ENCODE measurements around the gene PPP6R3.

PPP6R3 gene

DNA sequence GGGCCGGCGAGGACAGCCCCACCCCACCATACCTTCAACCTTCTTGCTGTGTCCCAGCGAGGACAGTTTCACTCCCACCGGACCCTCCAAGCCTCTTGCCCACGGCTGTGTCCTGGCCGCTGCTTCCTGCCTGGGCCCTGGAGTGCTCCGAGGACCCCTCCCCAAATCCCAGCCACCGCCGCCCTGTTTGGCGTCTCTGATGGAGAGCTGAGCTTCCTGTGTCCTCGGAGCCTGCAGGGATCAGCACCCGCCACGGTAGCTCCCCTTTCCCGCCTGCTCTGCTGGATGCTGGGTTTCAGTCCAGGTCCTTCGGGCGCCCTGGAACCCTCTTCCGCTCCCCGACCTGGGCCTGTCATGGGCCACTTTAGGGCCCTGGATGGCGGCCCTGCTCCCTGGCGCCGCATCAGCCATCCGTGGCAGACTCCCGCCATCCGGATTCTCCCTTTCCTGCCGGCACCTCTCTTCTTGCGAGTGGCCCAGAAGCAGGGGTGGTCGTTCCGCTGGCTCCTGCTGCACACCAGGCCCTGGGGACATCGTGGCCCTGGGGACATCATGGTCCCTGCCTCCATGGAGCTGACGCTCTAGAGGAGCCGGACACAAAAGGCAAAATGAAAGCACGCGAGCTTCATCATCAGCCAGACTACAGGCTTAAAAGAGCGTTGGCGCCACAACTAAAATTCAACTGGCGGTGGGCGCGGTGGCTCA, 189.5 kb downstream of the PPP6R3 start:
- no peaks in the 10 kb centered on the region for H3K79me2 ChIP-seq (ENCODE audit: insufficient read depth, low read depth)
- H3K4me1 ChIP-seq (ENCODE audit: low read depth, poor library complexity, severe bottlenecking), result no peaks in the 10 kb centered on the region
- no peak overlapping the region for H3K4me3 ChIP-seq (IDR thresholded peaks at IDR 0.05; ENCODE audit: insufficient read depth, low read depth, low read length)
- H2AFZ ChIP-seq (ENCODE audit: low read depth), result no peak overlapping the region
- H3K36me3 ChIP-seq (ENCODE audit: insufficient read depth), result no peaks in the 10 kb centered on the region
- TF ChIP-seq, protein P1, sequence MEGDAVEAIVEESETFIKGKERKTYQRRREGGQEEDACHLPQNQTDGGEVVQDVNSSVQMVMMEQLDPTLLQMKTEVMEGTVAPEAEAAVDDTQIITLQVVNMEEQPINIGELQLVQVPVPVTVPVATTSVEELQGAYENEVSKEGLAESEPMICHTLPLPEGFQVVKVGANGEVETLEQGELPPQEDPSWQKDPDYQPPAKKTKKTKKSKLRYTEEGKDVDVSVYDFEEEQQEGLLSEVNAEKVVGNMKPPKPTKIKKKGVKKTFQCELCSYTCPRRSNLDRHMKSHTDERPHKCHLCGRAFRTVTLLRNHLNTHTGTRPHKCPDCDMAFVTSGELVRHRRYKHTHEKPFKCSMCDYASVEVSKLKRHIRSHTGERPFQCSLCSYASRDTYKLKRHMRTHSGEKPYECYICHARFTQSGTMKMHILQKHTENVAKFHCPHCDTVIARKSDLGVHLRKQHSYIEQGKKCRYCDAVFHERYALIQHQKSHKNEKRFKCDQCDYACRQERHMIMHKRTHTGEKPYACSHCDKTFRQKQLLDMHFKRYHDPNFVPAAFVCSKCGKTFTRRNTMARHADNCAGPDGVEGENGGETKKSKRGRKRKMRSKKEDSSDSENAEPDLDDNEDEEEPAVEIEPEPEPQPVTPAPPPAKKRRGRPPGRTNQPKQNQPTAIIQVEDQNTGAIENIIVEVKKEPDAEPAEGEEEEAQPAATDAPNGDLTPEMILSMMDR (conservative IDR thresholded peaks at IDR 0.05; ENCODE audit: low read depth, low read length), result no peak
- H3K4me2 ChIP-seq, result no peak overlapping the region
- no peak overlapping the region for H3K9ac ChIP-seq
- H3K27ac ChIP-seq, result no peak overlapping the region
- H3K27me3 ChIP-seq (ENCODE audit: insufficient read depth, low read depth), result peaks cover 5% of the 10 kb centered on the region; the same call in 1 of the 2 replicates
- no peaks in the 10 kb centered on the region for H4K20me1 ChIP-seq (ENCODE audit: insufficient read depth)

DNA sequence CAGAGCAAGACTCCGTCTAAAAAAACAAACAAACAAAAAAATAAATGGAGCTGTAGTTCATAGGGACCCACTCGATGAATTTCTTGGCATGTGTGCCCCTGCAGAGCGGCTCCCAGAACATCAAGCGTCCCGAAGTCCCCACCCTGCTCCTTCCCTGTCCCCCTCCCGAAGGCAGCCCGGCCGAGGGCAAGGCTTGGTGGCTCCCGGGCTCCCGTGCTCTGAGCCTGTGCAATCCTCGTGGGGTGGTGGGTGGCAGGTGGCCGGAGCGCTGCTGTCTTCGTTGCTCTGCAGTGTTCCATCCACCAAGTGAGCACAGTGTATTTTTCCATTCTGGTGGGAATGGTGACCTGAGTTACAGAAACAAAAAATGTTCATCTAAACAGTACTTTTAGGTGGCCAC, 190.2 kb downstream of the PPP6R3 start:
- H4K20me1 ChIP-seq (ENCODE audit: insufficient read depth), result no peaks in the 10 kb centered on the region
- TF ChIP-seq, protein P1 (conservative IDR thresholded peaks at IDR 0.05; ENCODE audit: low read depth, low read length), result no peak
- H3K9ac ChIP-seq, result no peak overlapping the region
- no peak overlapping the region for H2AFZ ChIP-seq (ENCODE audit: low read depth)
- no peak overlapping the region for H3K27ac ChIP-seq
- H3K27me3 ChIP-seq (ENCODE audit: insufficient read depth, low read depth), result peaks cover 12% of the 10 kb centered on the region; the same call in 1 of the 2 replicates
- no peaks in the 10 kb centered on the region for H3K79me2 ChIP-seq (ENCODE audit: insufficient read depth, low read depth)
- H3K4me3 ChIP-seq (IDR thresholded peaks at IDR 0.05; ENCODE audit: insufficient read depth, low read depth, low read length), result no peak overlapping the region
- H3K4me2 ChIP-seq, result no peak overlapping the region
- H3K4me1 ChIP-seq (ENCODE audit: low read depth, poor library complexity, severe bottlenecking), result no peaks in the 10 kb centered on the region
- H3K36me3 ChIP-seq (ENCODE audit: insufficient read depth), result no peaks in the 10 kb centered on the region

DNA sequence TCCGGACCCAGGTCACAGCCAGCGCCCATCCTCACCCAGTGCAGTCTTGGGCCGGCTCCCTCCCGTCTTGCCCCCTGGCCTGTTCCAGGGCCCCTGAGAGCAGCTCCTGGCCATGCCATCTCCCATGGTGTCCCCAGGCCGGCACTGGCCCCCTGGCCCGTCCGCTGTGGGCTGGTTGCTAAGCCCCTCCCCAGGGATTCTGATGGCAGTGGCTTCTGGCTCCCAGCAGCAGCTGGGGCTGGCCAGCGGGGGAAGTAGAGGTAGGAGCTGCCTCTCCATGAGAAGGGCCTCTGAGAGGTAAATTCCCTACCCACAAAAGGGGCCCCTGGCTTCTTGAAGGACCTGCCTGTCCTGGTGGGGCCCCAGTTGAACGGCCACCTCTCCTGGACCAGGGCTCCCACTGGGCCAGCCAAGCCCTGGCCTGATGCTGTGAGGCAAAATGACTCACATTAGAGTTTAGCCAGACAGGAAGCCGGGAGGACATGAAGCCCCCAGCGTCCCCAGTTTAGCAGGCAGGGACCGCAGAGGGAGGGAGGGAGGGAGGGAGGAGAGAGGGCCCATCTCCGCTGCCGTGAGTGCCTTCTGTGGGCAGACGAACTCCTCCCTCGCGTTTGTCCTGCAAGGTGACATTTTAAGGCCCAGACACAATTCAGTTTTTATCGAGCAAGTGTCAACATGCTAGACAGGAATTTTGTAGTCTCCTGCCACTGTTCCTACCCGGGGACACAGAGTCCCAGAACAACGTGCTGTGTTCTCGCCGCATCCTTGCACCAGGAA, 190.8 kb downstream of the PPP6R3 start:
- Histone ChIP-seq H3K27me3 (ENCODE audit: insufficient read depth, low read depth) (peaks cover 15% of the 10 kb centered on the region; the same call in 1 of the 2 replicates), H3K4me3 (IDR thresholded peaks at IDR 0.05; ENCODE audit: insufficient read depth, low read depth, low read length) (no peak overlapping the region), H3K27ac (no peak overlapping the region), H2AFZ (ENCODE audit: low read depth) (no peak overlapping the region), H3K36me3 (ENCODE audit: insufficient read depth) (no peaks in the 10 kb centered on the region), H4K20me1 (ENCODE audit: insufficient read depth) (no peaks in the 10 kb centered on the region), H3K79me2 (ENCODE audit: insufficient read depth, low read depth) (no peaks in the 10 kb centered on the region), H3K4me1 (ENCODE audit: low read depth, poor library complexity, severe bottlenecking) (no peaks in the 10 kb centered on the region), H3K4me2 (no peak overlapping the region), H3K9ac (no peak overlapping the region)
- TF ChIP-seq, protein P1 (conservative IDR thresholded peaks at IDR 0.05; ENCODE audit: low read depth, low read length), result no peak

DNA sequence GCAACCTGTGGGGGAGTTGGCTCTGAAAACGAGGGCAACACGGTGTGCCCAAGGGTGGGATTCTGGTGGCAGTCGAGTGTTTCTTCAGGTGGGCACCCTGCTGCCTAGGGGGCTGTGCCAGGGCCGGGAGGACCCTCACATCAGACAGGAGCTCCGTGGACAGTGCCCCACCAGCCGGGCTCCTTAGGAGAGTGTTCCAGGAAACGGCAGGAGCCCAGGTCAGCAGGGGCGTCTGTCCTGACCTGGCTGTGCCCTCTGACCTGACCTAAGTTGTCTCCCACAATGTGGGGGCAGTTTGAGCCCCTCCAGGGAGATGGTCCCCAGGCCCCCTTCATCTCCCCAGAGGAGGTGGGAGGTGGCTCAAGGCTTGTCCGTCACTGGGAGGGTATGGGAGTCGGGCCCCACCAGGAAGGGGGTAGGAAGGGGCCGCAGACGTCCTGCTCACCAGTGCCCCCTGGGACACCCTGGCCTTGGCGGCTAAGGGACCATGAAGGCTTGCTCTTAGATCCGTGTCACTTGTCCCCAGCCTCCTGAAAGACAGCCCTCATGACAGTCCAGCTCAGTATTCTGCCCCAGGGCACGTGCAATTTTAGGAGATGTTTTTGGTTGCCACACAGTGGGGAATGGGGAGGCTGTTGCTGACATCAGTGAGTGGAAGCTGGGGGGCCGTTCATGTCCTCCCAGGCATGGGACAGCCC, 191.6 kb downstream of the PPP6R3 start:
- Histone ChIP-seq H3K4me1 (ENCODE audit: low read depth, poor library complexity, severe bottlenecking) (no peaks in the 10 kb centered on the region), H2AFZ (ENCODE audit: low read depth) (no peak overlapping the region), H3K4me2 (no peak overlapping the region), H4K20me1 (ENCODE audit: insufficient read depth) (no peaks in the 10 kb centered on the region), H3K4me3 (IDR thresholded peaks at IDR 0.05; ENCODE audit: insufficient read depth, low read depth, low read length) (no peak overlapping the region), H3K79me2 (ENCODE audit: insufficient read depth, low read depth) (no peaks in the 10 kb centered on the region), H3K36me3 (ENCODE audit: insufficient read depth) (no peaks in the 10 kb centered on the region), H3K27me3 (ENCODE audit: insufficient read depth, low read depth) (peaks cover 21% of the 10 kb centered on the region; the same call in 1 of the 2 replicates), H3K9ac (no peak overlapping the region), H3K27ac (no peak overlapping the region)
- TF ChIP-seq, protein P1 (conservative IDR thresholded peaks at IDR 0.05; ENCODE audit: low read depth, low read length), result no peak

Measured in KMS-11 (cell line).